ENCODE measurements around the gene RPL22. TPM values are rescaled to one million over a fixed set of nuclear protein-coding genes. Genes with fewer than 3 reads are reported as not detected.
"Not testable (repeated sequence)": the region's sequence is repeated elsewhere in the genome, so short reads cannot be mapped to it uniquely, and the experiment has no call there.

The RPL22 gene
- total RNA-seq, 3 donors from 2014 or later, result 210 to 329 (median 306) TPM

- Histone ChIP-seq H3K4me3 (no peak overlapping the region), H3K9me3 (no peaks in the 10 kb centered on the region), H3K36me3 (no peaks in the 10 kb centered on the region), H3K4me1 (no peaks in the 10 kb centered on the region), H3K27ac (peak overlapping the region in 1 of 2 donors; percentile 30), H3K27me3 (no peaks in the 10 kb centered on the region)
- intact Hi-C loops (cut with DNase I; ENCODE audit: low total_unique reads), result no loop called here
- TF ChIP-seq POLR2A (IDR thresholded peaks at IDR 0.05) (no peak), POLR2AphosphoS5 (IDR thresholded peaks at IDR 0.05) (peak in 1 of 3 donors; percentile 13)
- peak in 1 of 2 donors; percentile 40 for DNase-seq (ENCODE audit: low spot score in 2 of 2)
These were observed 20.8 kb upstream of the RPL22 start for GRCh38 chr1:6220236-6220635.

GRCh38 chr1:6219641-6220040 is 20.2 kb upstream of the RPL22 start:
- intact Hi-C loops (cut with DNase I; ENCODE audit: low total_unique reads), result loop anchor here (5.0 kb wide), 1 partner anchor 1417 kb away; no protein-coding TSS in a partner anchor
- H3K36me3 ChIP-seq; DNase-seq (ENCODE audit: low spot score in 2 of 2); H3K9me3 ChIP-seq; H3K4me3 ChIP-seq; H3K4me1 ChIP-seq; H3K27me3 ChIP-seq: not testable (repeated sequence)
- H3K27ac ChIP-seq, result peak overlapping the region in 1 of 2 donors; percentile 30

GRCh38 chr1:6218375-6219164 is 19.2 kb upstream of the RPL22 start:
- no peaks in the 10 kb centered on the region for H3K4me1 ChIP-seq
- DNase-seq (ENCODE audit: low spot score in 2 of 2), result no peak
- no peak overlapping the region for H3K27ac ChIP-seq
- no peak for TF ChIP-seq CTCF (IDR thresholded peaks at IDR 0.05)
- no peak for TF ChIP-seq POLR2A (IDR thresholded peaks at IDR 0.05)
- no peak for TF ChIP-seq POLR2AphosphoS5 (IDR thresholded peaks at IDR 0.05)
- H3K27me3 ChIP-seq, result no peaks in the 10 kb centered on the region
- no peaks in the 10 kb centered on the region for H3K9me3 ChIP-seq
- intact Hi-C loops (cut with DNase I; ENCODE audit: low total_unique reads), result loop anchor here (5.0 kb wide), 1 partner anchor 1416 kb away; no protein-coding TSS in a partner anchor
- H3K4me3 ChIP-seq, result no peak overlapping the region
- H3K36me3 ChIP-seq, result no peaks in the 10 kb centered on the region

- H3K9me3 ChIP-seq, result no peaks in the 10 kb centered on the region
- intact Hi-C loops (cut with DNase I; ENCODE audit: low total_unique reads), result loop anchor here (1.0 kb wide), 1 partner anchor 34 kb away; no protein-coding TSS in a partner anchor
- H3K36me3 ChIP-seq, result no peaks in the 10 kb centered on the region
- DNase-seq (ENCODE audit: low spot score in 2 of 2), result no peak
- no peak for TF ChIP-seq POLR2AphosphoS5 (IDR thresholded peaks at IDR 0.05)
- TF ChIP-seq CTCF (IDR thresholded peaks at IDR 0.05), result no peak
- TF ChIP-seq POLR2A (IDR thresholded peaks at IDR 0.05), result no peak
- no peak overlapping the region for H3K4me3 ChIP-seq
- H3K27me3 ChIP-seq, result no peaks in the 10 kb centered on the region
- no peaks in the 10 kb centered on the region for H3K4me1 ChIP-seq
- no peak overlapping the region for H3K27ac ChIP-seq
These were observed 13.0 kb upstream of the RPL22 start for GRCh38 chr1:6212193-6212959.

- Histone ChIP-seq H3K4me3 (no peak overlapping the region), H3K27ac (no peak overlapping the region), H3K27me3 (no peaks in the 10 kb centered on the region), H3K36me3 (no peaks in the 10 kb centered on the region), H3K4me1 (no peaks in the 10 kb centered on the region), H3K9me3 (no peaks in the 10 kb centered on the region)
- TF ChIP-seq POLR2A (IDR thresholded peaks at IDR 0.05), result no peak
- no peak for TF ChIP-seq CTCF (IDR thresholded peaks at IDR 0.05)
- no peak for TF ChIP-seq POLR2AphosphoS5 (IDR thresholded peaks at IDR 0.05)
- no peak for DNase-seq (ENCODE audit: low spot score in 2 of 2)
- intact Hi-C loops (cut with DNase I; ENCODE audit: low total_unique reads), result loop anchor here (1.0 kb wide), 1 partner anchor 33 kb away; no protein-coding TSS in a partner anchor
These were observed 12.3 kb upstream of the RPL22 start for GRCh38 chr1:6211731-6212130.
